Body of pancreas (tissue), 4 donors: ENCODE data around the gene STX3.

Source experiments
- POLR2A ChIP-seq, 3 donors: fragments of 450-650 bp; IDR thresholded peaks; one replicate each; pipeline ENCODE4 v1.6.1; 2016; ENCODE audit warnings: antibody characterized with exemption in 3 of 3, mild to moderate bottlenecking in 2 of 3
- TF ChIP-seq, protein P1 (sequence below), 7 experiments: fragments of 450-650 bp in 4 of 7; fragments of 200-600 bp in 3 of 7; sonication (generic) in 3 of 7; IDR thresholded peaks; one replicate each; pipeline ENCODE4 v1.5.1; 2016 to 2019; ENCODE audit warnings: antibody characterized with exemption in 7 of 7

DNA sequence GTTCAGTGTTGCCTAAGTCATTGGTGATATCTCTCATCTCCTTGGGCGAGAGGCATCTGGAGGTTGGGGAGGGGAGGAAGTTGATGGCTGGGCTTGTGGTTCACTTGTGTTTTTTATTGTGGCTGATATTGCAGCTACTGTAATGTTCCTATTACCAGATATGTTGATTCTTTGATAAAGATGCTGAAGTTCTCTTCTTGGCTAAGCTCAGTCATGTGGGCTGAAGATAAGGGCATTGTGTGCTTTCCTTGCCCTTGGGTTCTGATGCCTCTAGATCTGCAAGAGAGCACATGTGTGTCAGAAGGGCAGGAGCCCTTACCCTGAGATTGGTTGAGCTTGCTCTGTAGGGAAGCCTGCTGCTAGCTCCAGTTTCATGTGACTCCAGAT, 12.0 kb downstream of the STX3 start:
- no peak for TF ChIP-seq POLR2A (IDR thresholded peaks at IDR 0.05)
- TF ChIP-seq, protein P1, sequence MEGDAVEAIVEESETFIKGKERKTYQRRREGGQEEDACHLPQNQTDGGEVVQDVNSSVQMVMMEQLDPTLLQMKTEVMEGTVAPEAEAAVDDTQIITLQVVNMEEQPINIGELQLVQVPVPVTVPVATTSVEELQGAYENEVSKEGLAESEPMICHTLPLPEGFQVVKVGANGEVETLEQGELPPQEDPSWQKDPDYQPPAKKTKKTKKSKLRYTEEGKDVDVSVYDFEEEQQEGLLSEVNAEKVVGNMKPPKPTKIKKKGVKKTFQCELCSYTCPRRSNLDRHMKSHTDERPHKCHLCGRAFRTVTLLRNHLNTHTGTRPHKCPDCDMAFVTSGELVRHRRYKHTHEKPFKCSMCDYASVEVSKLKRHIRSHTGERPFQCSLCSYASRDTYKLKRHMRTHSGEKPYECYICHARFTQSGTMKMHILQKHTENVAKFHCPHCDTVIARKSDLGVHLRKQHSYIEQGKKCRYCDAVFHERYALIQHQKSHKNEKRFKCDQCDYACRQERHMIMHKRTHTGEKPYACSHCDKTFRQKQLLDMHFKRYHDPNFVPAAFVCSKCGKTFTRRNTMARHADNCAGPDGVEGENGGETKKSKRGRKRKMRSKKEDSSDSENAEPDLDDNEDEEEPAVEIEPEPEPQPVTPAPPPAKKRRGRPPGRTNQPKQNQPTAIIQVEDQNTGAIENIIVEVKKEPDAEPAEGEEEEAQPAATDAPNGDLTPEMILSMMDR (IDR thresholded peaks at IDR 0.05): no peak
